ENCODE results near the gene THOC5. TPM values are rescaled to one million over a fixed set of nuclear protein-coding genes. Genes with fewer than 3 reads are reported as not detected.
"Not testable (repeated sequence)": the region's sequence is repeated elsewhere in the genome, so short reads cannot be mapped to it uniquely, and the experiment has no call there.

THOC5 gene
- total RNA-seq, 1 donor from 2014 or later: 43.8 TPM

DNA sequence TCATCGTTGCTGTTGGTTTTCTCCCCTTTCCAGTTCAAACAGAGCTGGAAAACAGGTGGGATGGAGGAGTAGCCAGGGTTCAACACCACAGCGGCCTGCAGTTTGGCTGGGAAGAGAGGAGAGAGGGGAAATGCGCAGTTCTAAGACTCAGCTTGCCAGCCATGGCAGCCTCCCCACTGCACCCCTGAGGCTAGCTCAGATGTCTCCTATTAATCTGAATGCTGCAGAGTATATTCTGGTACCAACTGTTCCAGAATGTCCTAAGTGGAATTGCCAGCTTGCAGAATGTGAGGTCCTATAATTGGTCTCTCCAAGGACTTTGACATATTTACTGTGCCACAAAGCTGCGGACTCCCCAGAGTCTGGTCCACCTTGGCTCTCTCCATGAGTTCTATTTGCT, 41.5 kb downstream of the THOC5 start:
- H3K4me1 ChIP-seq (ENCODE audit: control insufficient read depth in 3 of 3, insufficient read depth in 3 of 3, low read length in 3 of 3): peaks cover 0 to 6% (median 4%) of the 10 kb centered on the region in 3 donors
- no peak overlapping the region for H3K9ac ChIP-seq (ENCODE audit: low read depth in 1 of 3, low read length in 3 of 3)
- H3K27ac ChIP-seq (ENCODE audit: low read depth, low read length): no peak overlapping the region
- H3K9me3 ChIP-seq (ENCODE audit: control insufficient read depth in 3 of 3, low read length in 3 of 3): no peaks in the 10 kb centered on the region
- peaks cover 52 to 66% (median 64%) of the 10 kb centered on the region in 3 donors for H3K36me3 ChIP-seq (ENCODE audit: control insufficient read depth in 3 of 3, insufficient read depth in 3 of 3, low read length in 3 of 3)
- H3K4me3 ChIP-seq (ENCODE audit: low read length in 3 of 3): no peak overlapping the region
- H3K27me3 ChIP-seq (ENCODE audit: control insufficient read depth in 3 of 3, insufficient read depth in 3 of 3, low read length in 3 of 3): no peaks in the 10 kb centered on the region

GRCh38 chr22:29511126-29511862, 42.3 kb downstream of the THOC5 start:
- no peaks in the 10 kb centered on the region for H3K27me3 ChIP-seq (ENCODE audit: control insufficient read depth in 3 of 3, insufficient read depth in 3 of 3, low read length in 3 of 3)
- H3K9ac ChIP-seq (ENCODE audit: low read depth in 1 of 3, low read length in 3 of 3): no peak overlapping the region
- H3K36me3 ChIP-seq (ENCODE audit: control insufficient read depth in 3 of 3, insufficient read depth in 3 of 3, low read length in 3 of 3): peaks cover 48 to 66% (median 57%) of the 10 kb centered on the region in 3 donors
- H3K9me3 ChIP-seq (ENCODE audit: control insufficient read depth in 3 of 3, low read length in 3 of 3): no peaks in the 10 kb centered on the region
- H3K4me1 ChIP-seq (ENCODE audit: control insufficient read depth in 3 of 3, insufficient read depth in 3 of 3, low read length in 3 of 3): peaks cover 0 to 3% (median 0%) of the 10 kb centered on the region in 3 donors
- no peak overlapping the region for H3K27ac ChIP-seq (ENCODE audit: low read depth, low read length)
- no peak overlapping the region for H3K4me3 ChIP-seq (ENCODE audit: low read length in 3 of 3)

- Histone ChIP-seq H3K36me3 (ENCODE audit: control insufficient read depth in 3 of 3, insufficient read depth in 3 of 3, low read length in 3 of 3) (peaks cover 46 to 58% (median 49%) of the 10 kb centered on the region in 3 donors), H3K4me3 (ENCODE audit: low read length in 3 of 3) (no peak overlapping the region), H3K27ac (ENCODE audit: low read depth, low read length) (no peak overlapping the region)
Observed at GRCh38 chr22:29510542-29510941, 43.0 kb downstream of the THOC5 start.

GRCh38 chr22:29509815-29510214, 43.7 kb downstream of the THOC5 start:
- Histone ChIP-seq H3K36me3 (ENCODE audit: control insufficient read depth in 3 of 3, insufficient read depth in 3 of 3, low read length in 3 of 3) (peaks cover 43 to 56% (median 45%) of the 10 kb centered on the region in 3 donors), H3K27ac (ENCODE audit: low read depth, low read length) (no peak overlapping the region), H3K9ac (ENCODE audit: low read depth in 1 of 3, low read length in 3 of 3) (no peak overlapping the region)

More at GRCh38 chr22:29510542-29510941, 43.0 kb downstream of the THOC5 start:
- Histone ChIP-seq H3K27me3 (ENCODE audit: control insufficient read depth in 3 of 3, insufficient read depth in 3 of 3, low read length in 3 of 3) (no peaks in the 10 kb centered on the region), H3K4me1 (ENCODE audit: control insufficient read depth in 3 of 3, insufficient read depth in 3 of 3, low read length in 3 of 3) (peaks cover 0 to 3% (median 0%) of the 10 kb centered on the region in 3 donors), H3K9me3 (ENCODE audit: control insufficient read depth in 3 of 3, low read length in 3 of 3) (no peaks in the 10 kb centered on the region), H3K9ac (ENCODE audit: low read depth in 1 of 3, low read length in 3 of 3) (no peak overlapping the region)

GRCh38 chr22:29509298-29509697, 44.3 kb downstream of the THOC5 start:
- H3K4me3 ChIP-seq (ENCODE audit: low read length in 3 of 3): no peak overlapping the region
- no peak overlapping the region for H3K27ac ChIP-seq (ENCODE audit: low read depth, low read length)
- H3K9ac ChIP-seq (ENCODE audit: low read depth in 1 of 3, low read length in 3 of 3): no peak overlapping the region
- peaks cover 0 to 3% (median 0%) of the 10 kb centered on the region in 3 donors for H3K4me1 ChIP-seq (ENCODE audit: control insufficient read depth in 3 of 3, insufficient read depth in 3 of 3, low read length in 3 of 3)
- H3K27me3 ChIP-seq (ENCODE audit: control insufficient read depth in 3 of 3, insufficient read depth in 3 of 3, low read length in 3 of 3): no peaks in the 10 kb centered on the region
- H3K36me3 ChIP-seq (ENCODE audit: control insufficient read depth in 3 of 3, insufficient read depth in 3 of 3, low read length in 3 of 3): peaks cover 43 to 56% (median 45%) of the 10 kb centered on the region in 3 donors
- no peaks in the 10 kb centered on the region for H3K9me3 ChIP-seq (ENCODE audit: control insufficient read depth in 3 of 3, low read length in 3 of 3)

More at GRCh38 chr22:29509815-29510214, 43.7 kb downstream of the THOC5 start:
- H3K27me3 ChIP-seq (ENCODE audit: control insufficient read depth in 3 of 3, insufficient read depth in 3 of 3, low read length in 3 of 3): no peaks in the 10 kb centered on the region
- no peaks in the 10 kb centered on the region for H3K9me3 ChIP-seq (ENCODE audit: control insufficient read depth in 3 of 3, low read length in 3 of 3)
- H3K4me1 ChIP-seq (ENCODE audit: control insufficient read depth in 3 of 3, insufficient read depth in 3 of 3, low read length in 3 of 3): peaks cover 0 to 3% (median 0%) of the 10 kb centered on the region in 3 donors
- H3K4me3 ChIP-seq (ENCODE audit: low read length in 3 of 3): no peak overlapping the region

DNA sequence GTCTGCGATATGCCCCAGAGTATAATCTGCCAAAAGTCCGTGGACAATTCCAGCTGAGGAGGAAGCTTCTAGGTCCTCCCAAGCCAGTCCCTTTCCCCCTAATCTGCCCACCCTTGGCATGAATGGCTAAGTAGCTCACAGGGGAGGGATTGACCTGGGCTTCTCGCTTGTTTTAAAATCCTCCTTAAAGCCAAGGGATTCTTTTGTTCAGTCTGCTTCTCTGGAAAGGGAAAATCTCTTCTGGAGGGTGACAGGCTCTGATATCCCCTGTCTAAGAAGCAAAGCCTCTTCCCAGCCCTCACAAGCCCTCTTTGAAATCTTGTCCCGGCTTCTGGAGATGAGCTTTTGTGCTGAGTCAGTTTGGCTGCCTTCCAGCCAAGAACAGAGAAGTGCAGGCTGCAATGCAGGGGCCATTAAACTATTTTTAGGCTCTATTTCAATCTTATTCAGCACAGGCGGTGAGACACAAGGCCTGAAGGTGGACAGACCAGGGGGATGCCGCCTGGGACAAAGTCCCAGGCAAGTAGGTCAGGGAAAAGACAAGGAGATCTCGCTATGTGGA, 49.7 kb downstream of the THOC5 start:
- Histone ChIP-seq H3K9me3 (ENCODE audit: control insufficient read depth in 3 of 3, low read length in 3 of 3) (no peaks in the 10 kb centered on the region), H3K9ac (ENCODE audit: low read depth in 1 of 3, low read length in 3 of 3) (no peak overlapping the region), H3K4me1 (ENCODE audit: control insufficient read depth in 3 of 3, insufficient read depth in 3 of 3, low read length in 3 of 3) (no peaks in the 10 kb centered on the region), H3K27ac (ENCODE audit: low read depth, low read length) (no peak overlapping the region), H3K4me3 (ENCODE audit: low read length in 3 of 3) (no peak overlapping the region), H3K27me3 (ENCODE audit: control insufficient read depth in 3 of 3, insufficient read depth in 3 of 3, low read length in 3 of 3) (no peaks in the 10 kb centered on the region), H3K36me3 (ENCODE audit: control insufficient read depth in 3 of 3, insufficient read depth in 3 of 3, low read length in 3 of 3) (peaks cover 11 to 21% (median 20%) of the 10 kb centered on the region in 3 donors)

GRCh38 chr22:29499852-29500251, 53.7 kb downstream of the THOC5 start:
- Histone ChIP-seq H3K36me3 (ENCODE audit: control insufficient read depth in 3 of 3, insufficient read depth in 3 of 3, low read length in 3 of 3) (no peaks in the 10 kb centered on the region), H3K9me3 (ENCODE audit: control insufficient read depth in 3 of 3, low read length in 3 of 3) (no peaks in the 10 kb centered on the region), H3K9ac (ENCODE audit: low read depth in 1 of 3, low read length in 3 of 3) (no peak overlapping the region), H3K27ac (ENCODE audit: low read depth, low read length) (no peak overlapping the region), H3K4me1 (ENCODE audit: control insufficient read depth in 3 of 3, insufficient read depth in 3 of 3, low read length in 3 of 3) (no peaks in the 10 kb centered on the region), H3K27me3 (ENCODE audit: control insufficient read depth in 3 of 3, insufficient read depth in 3 of 3, low read length in 3 of 3) (no peaks in the 10 kb centered on the region), H3K4me3 (ENCODE audit: low read length in 3 of 3) (no peak overlapping the region)

DNA sequence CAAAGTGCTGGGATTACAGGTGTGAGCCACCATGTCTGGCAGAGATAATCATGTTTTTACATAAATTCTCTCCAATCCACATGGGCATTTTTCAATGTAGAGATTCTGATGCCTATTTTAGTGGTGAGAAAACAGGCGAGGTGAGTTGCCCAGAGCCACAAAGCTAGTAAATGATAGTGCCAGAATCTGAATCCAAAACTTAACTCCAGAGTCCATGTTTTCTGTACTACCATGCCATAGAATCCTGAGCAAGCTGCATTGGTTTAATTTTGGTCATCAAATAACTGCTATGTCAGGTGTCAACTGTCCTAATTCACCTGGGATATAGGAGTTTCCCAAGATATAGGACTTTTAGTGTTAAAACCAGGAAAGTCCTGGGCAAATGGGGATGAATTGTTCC, 59.9 kb downstream of the THOC5 start:
- H3K27ac ChIP-seq (ENCODE audit: low read depth, low read length): no peak overlapping the region
- peaks cover 0 to 2% (median 0%) of the 10 kb centered on the region in 3 donors for H3K36me3 ChIP-seq (ENCODE audit: control insufficient read depth in 3 of 3, insufficient read depth in 3 of 3, low read length in 3 of 3)
- peaks cover 0 to 2% (median 0%) of the 10 kb centered on the region in 3 donors for H3K9me3 ChIP-seq (ENCODE audit: control insufficient read depth in 3 of 3, low read length in 3 of 3)
- no peak overlapping the region for H3K9ac ChIP-seq (ENCODE audit: low read depth in 1 of 3, low read length in 3 of 3)
- no peak overlapping the region for H3K4me3 ChIP-seq (ENCODE audit: low read length in 3 of 3)
- H3K27me3 ChIP-seq (ENCODE audit: control insufficient read depth in 3 of 3, insufficient read depth in 3 of 3, low read length in 3 of 3): no peaks in the 10 kb centered on the region
- no peaks in the 10 kb centered on the region for H3K4me1 ChIP-seq (ENCODE audit: control insufficient read depth in 3 of 3, insufficient read depth in 3 of 3, low read length in 3 of 3)

DNA sequence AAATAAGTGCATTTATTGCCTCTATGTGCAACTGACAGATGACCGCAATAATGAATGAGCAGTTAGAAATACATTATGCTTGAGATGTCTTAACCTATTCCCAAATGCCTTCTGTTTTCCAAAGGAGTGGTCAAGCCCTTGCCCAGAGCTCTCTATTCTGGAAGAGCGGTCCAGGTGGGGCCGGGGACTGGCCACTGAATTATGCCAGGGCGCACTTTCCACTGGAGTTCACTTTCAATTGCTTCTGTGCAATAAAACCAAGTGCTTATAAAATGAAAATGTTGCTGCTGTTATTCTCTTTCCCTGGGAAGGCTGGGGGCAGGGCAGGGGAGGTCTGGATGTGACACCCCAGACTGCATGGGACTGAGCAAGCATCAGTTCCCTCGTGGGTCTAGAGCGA, 62.5 kb downstream of the THOC5 start:
- Histone ChIP-seq H3K4me3 (ENCODE audit: low read length in 3 of 3) (no peak overlapping the region), H3K36me3 (ENCODE audit: control insufficient read depth in 3 of 3, insufficient read depth in 3 of 3, low read length in 3 of 3) (peaks cover 0 to 2% (median 0%) of the 10 kb centered on the region in 3 donors), H3K4me1 (ENCODE audit: control insufficient read depth in 3 of 3, insufficient read depth in 3 of 3, low read length in 3 of 3) (no peaks in the 10 kb centered on the region), H3K27me3 (ENCODE audit: control insufficient read depth in 3 of 3, insufficient read depth in 3 of 3, low read length in 3 of 3) (no peaks in the 10 kb centered on the region), H3K27ac (ENCODE audit: low read depth, low read length) (no peak overlapping the region), H3K9ac (ENCODE audit: low read depth in 1 of 3, low read length in 3 of 3) (no peak overlapping the region), H3K9me3 (ENCODE audit: control insufficient read depth in 3 of 3, low read length in 3 of 3) (peaks cover 0 to 2% (median 0%) of the 10 kb centered on the region in 3 donors)

- not testable (repeated sequence) for H3K4me3 ChIP-seq (ENCODE audit: low read length in 3 of 3); H3K9me3 ChIP-seq (ENCODE audit: control insufficient read depth in 3 of 3, low read length in 3 of 3); H3K27ac ChIP-seq (ENCODE audit: low read depth, low read length); H3K36me3 ChIP-seq (ENCODE audit: control insufficient read depth in 3 of 3, insufficient read depth in 3 of 3, low read length in 3 of 3); H3K27me3 ChIP-seq (ENCODE audit: control insufficient read depth in 3 of 3, insufficient read depth in 3 of 3, low read length in 3 of 3); H3K9ac ChIP-seq (ENCODE audit: low read depth in 1 of 3, low read length in 3 of 3); H3K4me1 ChIP-seq (ENCODE audit: control insufficient read depth in 3 of 3, insufficient read depth in 3 of 3, low read length in 3 of 3)
Observed at GRCh38 chr22:29489127-29489780, 64.3 kb downstream of the THOC5 start.

Data from skeletal muscle tissue (tissue), 4 donors.